Left ventricle myocardium inferior (tissue), 1 donor: ENCODE data around the gene CNTN4. TPM values are rescaled to one million over a fixed set of nuclear protein-coding genes. Genes with fewer than 3 reads are reported as not detected.

Experiments
- DNase-seq: peaks from one replicate; pipeline ENCODE4 v3.0.0-alpha.2; 2020
- H3K27ac ChIP-seq: fragments of 200-600 bp; replicated peaks from 2 replicates; pipeline ENCODE4 v1.8.0; 2021
- H3K27me3 ChIP-seq: fragments of 200-600 bp; 2 replicates; pipeline ENCODE4 v1.8.0; 2021; ENCODE audit warnings: low read depth
- H3K36me3 ChIP-seq: fragments of 200-600 bp; 2 replicates; pipeline ENCODE4 v1.8.0; 2021
- H3K4me1 ChIP-seq: fragments of 200-600 bp; 2 replicates; pipeline ENCODE4 v1.8.0; 2021
- H3K4me3 ChIP-seq: fragments of 200-600 bp; 2 replicates; pipeline ENCODE4 v1.8.0; 2021; ENCODE audit warnings: mild to moderate bottlenecking, moderate library complexity
- H3K9me3 ChIP-seq: fragments of 200-600 bp; replicated peaks from 2 replicates; pipeline ENCODE4 v1.8.0; 2021
- CTCF ChIP-seq: fragments of 200-600 bp; IDR thresholded peaks from 2 replicates; pipeline ENCODE4 v1.8.0; 2021; ENCODE audit warnings: antibody characterized with exemption, mild to moderate bottlenecking, borderline replicate concordance
- intact Hi-C: fragments of 100-400 bp; cut with micrococcal nuclease; formaldehyde crosslinking; loops from one replicate; pipeline ENCODE4 v1.11.0; 2022
- total RNA-seq: library from RNA; stranded (reverse); fragmentation: NEBNext Ultra II Directional; extraction: Animal tissue kit (Norgen Biotek cat#: 25700); gene quantifications from one replicate; pipeline ENCODE4 v1.2.1, GENCODE V29; 2021
- donor health status: DM: no; HTN: yes; CAD: no; lungs with severe emphysema.

CNTN4 gene
- total RNA-seq, 1 donor from 2014 or later, result 1.2 TPM

- Histone ChIP-seq H3K27ac (no peak overlapping the region), H3K9me3 (no peaks in the 10 kb centered on the region), H3K4me3 (no peak overlapping the region), H3K4me1 (peaks cover 7% of the 10 kb centered on the region), H3K36me3 (no peaks in the 10 kb centered on the region), H3K27me3 (peaks cover 26% of the 10 kb centered on the region)
- intact Hi-C loops, result no loop called here
- DNase-seq, result no peak
- no peak for TF ChIP-seq CTCF
These were observed 412.0 kb downstream of the CNTN4 start for GRCh38 chr3:2510591-2511145.

GRCh38 chr3:2511356-2511755 lies 412.7 kb downstream of the CNTN4 start:
- TF ChIP-seq CTCF, result no peak
- H3K4me1 ChIP-seq, result peaks cover 7% of the 10 kb centered on the region
- H3K36me3 ChIP-seq, result no peaks in the 10 kb centered on the region
- intact Hi-C loops, result no loop called here
- peak; percentile 27 for DNase-seq
- H3K9me3 ChIP-seq, result no peaks in the 10 kb centered on the region
- peak overlapping the region; percentile 5 for H3K4me3 ChIP-seq
- H3K27ac ChIP-seq, result no peak overlapping the region
- peaks cover 26% of the 10 kb centered on the region for H3K27me3 ChIP-seq

- intact Hi-C loops, result no loop called here
- Histone ChIP-seq H3K4me3 (no peak overlapping the region), H3K9me3 (no peaks in the 10 kb centered on the region), H3K27me3 (peaks cover 26% of the 10 kb centered on the region), H3K4me1 (peaks cover 7% of the 10 kb centered on the region), H3K27ac (no peak overlapping the region), H3K36me3 (no peaks in the 10 kb centered on the region)
- DNase-seq, result no peak
- no peak for TF ChIP-seq CTCF
These were observed 414.2 kb downstream of the CNTN4 start for GRCh38 chr3:2512881-2513280.

- H3K36me3 ChIP-seq, result no peaks in the 10 kb centered on the region
- no peak for DNase-seq
- intact Hi-C loops, result no loop called here
- H3K4me1 ChIP-seq, result peaks cover 7% of the 10 kb centered on the region
- no peak overlapping the region for H3K27ac ChIP-seq
- H3K4me3 ChIP-seq, result no peak overlapping the region
- H3K27me3 ChIP-seq, result peaks cover 26% of the 10 kb centered on the region
- TF ChIP-seq CTCF, result no peak
- H3K9me3 ChIP-seq, result no peaks in the 10 kb centered on the region
These were observed 415.3 kb downstream of the CNTN4 start for GRCh38 chr3:2513986-2514385.

GRCh38 chr3:2516762-2517441 lies 418.2 kb downstream of the CNTN4 start:
- no peaks in the 10 kb centered on the region for H3K4me1 ChIP-seq
- no peaks in the 10 kb centered on the region for H3K9me3 ChIP-seq
- TF ChIP-seq CTCF, result no peak
- H3K27me3 ChIP-seq, result peaks cover 6% of the 10 kb centered on the region
- DNase-seq, result no peak
- no peak overlapping the region for H3K27ac ChIP-seq
- H3K4me3 ChIP-seq, result no peak overlapping the region
- no peaks in the 10 kb centered on the region for H3K36me3 ChIP-seq
- intact Hi-C loops, result no loop called here
